K562 (cell line): ENCODE measurements around the gene RXRA. TPM values are rescaled to one million over a fixed set of nuclear protein-coding genes. Genes with fewer than 3 reads are reported as not detected.

Experiments used
- ATAC-seq: fragments of 200-7000 bp; cut with Tn5 transposase; 3 replicates; pipeline ENCODE4 v1.9.1; 2020; ENCODE audit warnings: moderate library complexity
- BruUV-seq: library from RNA; stranded (reverse); fragments of 400-500 nt; replicated peaks from 2 replicates; lab custom pipeline; 2021; lab: Mats Ljungman, UMichigan
- CTCF ChIA-PET: fragments of 300-600 bp; formaldehyde crosslinking; extraction: SDS; loops from one replicate; lab custom pipeline; 2021; ENCODE audit warnings: low intra/inter-chr PET ratio; lab: Yijun Ruan, JAX
- POLR2A ChIA-PET: fragments of 300-600, 350-650 bp; sonication (Branson Sonifier 250); formaldehyde crosslinking; extraction: SDS; loops from one replicate; lab custom pipeline; 2021; ENCODE audit warnings: antibody characterized with exemption, inconsistent platforms; lab: Yijun Ruan, JAX
- DNase-seq, 4 experiments: peaks; one replicate each; pipeline versions ENCODE4 v3.0.0 to v3.0.0-alpha.2; 2011 to 2018; ENCODE audit warnings: low spot score in 3 of 4, mixed read lengths in 3 of 4; ENCODE audit errors: extremely low read depth in 1 of 4
- FAIRE-seq: peaks from 2 replicates; lab custom pipeline; 2011; peaks lifted over from hg19 to GRCh38; lab: Jason Lieb, UNC
- H2AFZ ChIP-seq: 2 replicates; pipeline ENCODE4 v1.6.0; 2011; ENCODE audit warnings: low read depth, low read length, control low read depth, inconsistent platforms
- H3K27ac ChIP-seq: fragments of 200-600 bp; 3 replicates; pipeline ENCODE4 v1.8.0; 2011; ENCODE audit warnings: low read depth, mild to moderate bottlenecking, control low read depth, inconsistent platforms, low read length, moderate library complexity, mixed read lengths; ENCODE audit errors: extremely low read depth
- H3K27me3 ChIP-seq, 2 experiments: fragments of 300-600 bp in 1 of 2; 2 replicates in 1 of 2; 3 replicates in 1 of 2; pipeline versions ENCODE4 v1.6.0 to v1.8.0; 2011; ENCODE audit warnings: inconsistent platforms in 2 of 2, low read length in 2 of 2, mild to moderate bottlenecking in 1 of 2, mixed read lengths in 1 of 2, moderate library complexity in 1 of 2; ENCODE audit not compliant: control insufficient read depth in 2 of 2, insufficient read depth in 2 of 2
- H3K36me3 ChIP-seq: fragments of 300-600 bp; 3 replicates; pipeline ENCODE4 v1.8.0; 2011; ENCODE audit warnings: mild to moderate bottlenecking, low read length, inconsistent platforms; ENCODE audit not compliant: control insufficient read depth, insufficient read depth
- H3K4me1 ChIP-seq, 2 experiments: fragments of 200-600 bp in 1 of 2; replicated peaks in 1 of 2; 2 replicates in 1 of 2; 3 replicates in 1 of 2; pipeline versions ENCODE4 v1.5.1 to v1.8.0; 2011; ENCODE audit warnings: inconsistent platforms in 2 of 2, low read length in 2 of 2, mild to moderate bottlenecking in 1 of 2, mixed read lengths in 1 of 2, moderate library complexity in 1 of 2; ENCODE audit not compliant: control insufficient read depth in 2 of 2, insufficient read depth in 2 of 2
- H3K4me2 ChIP-seq: 2 replicates; pipeline ENCODE4 v1.6.1; 2011; ENCODE audit warnings: low read length, control low read depth, inconsistent platforms, mixed read lengths; ENCODE audit not compliant: insufficient read depth
- H3K4me3 ChIP-seq: fragments of 200-600 bp; sonication (generic), shearing (Covaris generic); 2 replicates; pipeline ENCODE4 v1.5.1; 2016; ENCODE audit warnings: control low read depth, inconsistent platforms
- H3K79me2 ChIP-seq: fragments of 200-600 bp; 3 replicates; pipeline ENCODE4 v1.8.0; 2011; ENCODE audit warnings: low read length, inconsistent platforms; ENCODE audit not compliant: control insufficient read depth, insufficient read depth
- H3K9ac ChIP-seq, 2 experiments: 2 replicates each; pipeline versions ENCODE4 v1.6.0 to v1.6.1; 2011; ENCODE audit warnings: low read depth in 2 of 2, low read length in 2 of 2, control low read depth in 1 of 2, inconsistent platforms in 1 of 2, mild to moderate bottlenecking in 1 of 2, mixed read lengths in 1 of 2; ENCODE audit not compliant: insufficient read depth in 1 of 2
- H3K9me1 ChIP-seq: one replicate; pipeline ENCODE4 v1.6.0; 2011; ENCODE audit warnings: inconsistent platforms, mild to moderate bottlenecking, low read length, moderate library complexity; ENCODE audit not compliant: control insufficient read depth, insufficient read depth
- H3K9me3 ChIP-seq: replicated peaks from 2 replicates; pipeline ENCODE4 v1.5.1; 2011; ENCODE audit warnings: low read depth, low read length, inconsistent platforms; ENCODE audit not compliant: control insufficient read depth, insufficient read depth
- H4K20me1 ChIP-seq: replicated peaks from 2 replicates; pipeline ENCODE4 v1.6.1; 2011; ENCODE audit warnings: low read length, inconsistent platforms, mixed read lengths; ENCODE audit not compliant: control insufficient read depth, insufficient read depth
- DEAF1 ChIP-seq: fragments of 450-650 bp; formaldehyde crosslinking; IDR thresholded peaks from 2 replicates; pipeline ENCODE4 v1.4.0; 2020; ENCODE audit warnings: mild to moderate bottlenecking, moderate library complexity
- GABPB1 ChIP-seq: sonication (generic); formaldehyde crosslinking; IDR thresholded peaks from 2 replicates; pipeline ENCODE4 v1.8.0; 2022; ENCODE audit warnings: mild to moderate bottlenecking, missing genetic modification reagents
- HEY1 ChIP-seq: fragments of 250-450 bp; sonication (Bioruptor Pico); IDR thresholded peaks from 2 replicates; pipeline ENCODE4 v1.5.0; 2020; ENCODE audit warnings: mild to moderate bottlenecking, moderate library complexity, borderline replicate concordance
- MBD1 ChIP-seq: fragments of 250-450 bp; sonication (Bioruptor Pico); IDR thresholded peaks from 2 replicates; pipeline ENCODE4 v1.8.0; 2022; ENCODE audit warnings: inconsistent platforms
- MXI1 ChIP-seq: IDR thresholded peaks from 2 replicates; pipeline ENCODE4 v1.6.1; 2011; ENCODE audit warnings: low read depth, mild to moderate bottlenecking, improper control_type of control experiment, low read length
- PRPF4 ChIP-seq: fragments of 200-400 bp; formaldehyde crosslinking; IDR thresholded peaks from one replicate; pipeline ENCODE4 v1.6.1; 2017; ENCODE audit warnings: low read length, low read depth, mild to moderate bottlenecking; ENCODE audit not compliant: insufficient read depth, poor library complexity, severe bottlenecking
- RBM39 ChIP-seq: fragments of 200-400 bp; formaldehyde crosslinking; optimal IDR thresholded peaks from 2 replicates; pipeline ENCODE3; 2018; ENCODE audit warnings: low read depth, low read length
- ZBTB34 ChIP-seq: fragments of 250-450 bp; sonication (Bioruptor Pico); IDR thresholded peaks from 2 replicates; pipeline ENCODE4 v1.8.0; 2021; ENCODE audit warnings: mild to moderate bottlenecking, moderate library complexity
- WGBS: fragments of 100-300 bp; shearing (Covaris generic); methylation state at CpG from one replicate; pipeline ENCODE4 v1.1.6; 2016; ENCODE audit warnings: low coverage, mixed read lengths; ENCODE audit not compliant: insufficient coverage; ENCODE audit errors: missing lambda C conversion rate; 5-methylcytosine and 5-hydroxymethylcytosine counted together
- in situ Hi-C: fragments of 300-500 bp; cut with MboI; formaldehyde crosslinking; loops from 4 replicates; pipeline ENCODE4 v1.15.0; 2018; ENCODE audit warnings: inconsistent platforms, mixed read lengths
- intact Hi-C: fragments of 100-400 bp; cut with micrococcal nuclease; formaldehyde crosslinking; loops from 2 replicates; pipeline ENCODE4 v1.14.2; 2022
- polyA plus RNA-seq, 8 experiments: library from polyadenylated mRNA; depleted of rRNA in 4 of 8; stranded (reverse) in 5 of 8; unstranded in 3 of 8; fragments of >200 nt; fragmentation: Nextera tagmentation in 2 of 8; fragmentation: Illumina TruSeq in 1 of 8; extraction: Ambion mirVana in 2 of 8; extraction: Trizol in 1 of 8; gene quantifications; 2 replicates each; pipeline versions ENCODE4 v1.2.1 to v1.2.3, GENCODE V29; 2011 to 2014; ENCODE audit warnings: inconsistent platforms in 1 of 8, missing spikeins in 1 of 8
- total RNA-seq, 7 experiments: library from RNA; depleted of rRNA in 6 of 7; stranded (reverse); fragments of >200 nt in 6 of 7; fragmentation: Illumina TruSeq in 2 of 7; extraction: Trizol in 2 of 7; gene quantifications; 2 replicates each; pipeline versions ENCODE4 v1.2.1 to v1.2.3, GENCODE V29; 2011 to 2021; ENCODE audit warnings: low replicate concordance in 1 of 7

The RXRA gene
- total and polyA plus RNA-seq, 9 of the 15 experiments (the other 6 are each of a cell fraction or from before 2014, with no cell fraction given), result 0.35 to 23.6 (median 4.6) TPM

- H3K4me1 ChIP-seq, result peaks cover 12 to 95% of the 10 kb centered on the region in 2 experiments
- H3K4me3 ChIP-seq, result no peak overlapping the region
- BruUV-seq, result no TSS peak
- no peaks in the 10 kb centered on the region for H3K9me3 ChIP-seq
- intact Hi-C loops (no loop called here), in situ Hi-C loops (no loop called here)
- H2AFZ ChIP-seq, result no peak overlapping the region
- TF ChIP-seq GABPB1 (CRISPR knock-in tag) (no peak), DEAF1 (no peak), HEY1 (no peak), PRPF4 (no peak), RBM39 (no peak), ZBTB34 (CRISPR knock-in tag) (no peak), MBD1 (CRISPR knock-in tag) (no peak), MXI1 (no peak)
- ATAC-seq (no peak), FAIRE-seq (no peak), DNase-seq (no peak)
- peaks cover 76% of the 10 kb centered on the region for H4K20me1 ChIP-seq
- 81% methylated on average over 28 of the region's 30 CpGs for WGBS
- H3K9me1 ChIP-seq, result peaks cover 11% of the 10 kb centered on the region
- no peaks in the 10 kb centered on the region for H3K27me3 ChIP-seq
- no peak overlapping the region; a peak in 1 of 4 replicates for H3K9ac ChIP-seq
- ChIA-PET POLR2A (interaction anchor here (0.6 to 1.0 kb wide), 2 partner anchors 8 to 30 kb away, joined by 3 read pairs; no protein-coding TSS in a partner anchor), CTCF (no interaction called here)
- no peak overlapping the region for H3K4me2 ChIP-seq
- peaks cover 31% of the 10 kb centered on the region for H3K79me2 ChIP-seq
- H3K27ac ChIP-seq, result no peak overlapping the region
- H3K36me3 ChIP-seq, result no peaks in the 10 kb centered on the region; the same call in 2 of the 3 replicates
Observed at GRCh38 chr9:134348404-134349155, 22.3 kb downstream of the RXRA start.
